ENCODE measurements around the gene TBL1X.

The TBL1X gene

DNA sequence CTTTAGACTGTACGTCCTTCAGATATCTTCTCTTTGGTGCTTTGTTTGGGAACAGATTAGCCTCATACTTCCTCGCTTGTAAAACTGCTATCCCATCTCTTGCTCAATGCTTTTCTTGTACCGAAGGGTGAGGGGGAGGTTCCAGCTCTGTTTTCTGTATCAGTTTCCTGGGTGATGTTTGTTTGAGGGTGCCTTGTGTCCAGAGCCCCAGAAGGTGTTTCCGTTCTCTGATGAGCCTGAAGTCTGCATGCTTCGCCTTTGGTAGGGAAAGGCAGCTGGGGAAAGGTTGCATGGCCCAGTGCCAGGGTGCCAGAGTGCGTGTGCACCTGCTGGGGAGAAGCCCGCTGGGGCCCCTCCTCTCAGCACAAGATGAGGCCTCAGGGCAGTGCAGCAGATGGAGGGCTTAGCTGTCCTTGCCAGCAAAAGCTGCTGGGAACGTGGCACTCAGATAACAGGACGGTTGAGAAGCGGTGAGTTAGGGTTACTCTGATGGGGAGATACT lies 73.7 kb downstream of the TBL1X start:
- DNase-seq = no peak

DNA sequence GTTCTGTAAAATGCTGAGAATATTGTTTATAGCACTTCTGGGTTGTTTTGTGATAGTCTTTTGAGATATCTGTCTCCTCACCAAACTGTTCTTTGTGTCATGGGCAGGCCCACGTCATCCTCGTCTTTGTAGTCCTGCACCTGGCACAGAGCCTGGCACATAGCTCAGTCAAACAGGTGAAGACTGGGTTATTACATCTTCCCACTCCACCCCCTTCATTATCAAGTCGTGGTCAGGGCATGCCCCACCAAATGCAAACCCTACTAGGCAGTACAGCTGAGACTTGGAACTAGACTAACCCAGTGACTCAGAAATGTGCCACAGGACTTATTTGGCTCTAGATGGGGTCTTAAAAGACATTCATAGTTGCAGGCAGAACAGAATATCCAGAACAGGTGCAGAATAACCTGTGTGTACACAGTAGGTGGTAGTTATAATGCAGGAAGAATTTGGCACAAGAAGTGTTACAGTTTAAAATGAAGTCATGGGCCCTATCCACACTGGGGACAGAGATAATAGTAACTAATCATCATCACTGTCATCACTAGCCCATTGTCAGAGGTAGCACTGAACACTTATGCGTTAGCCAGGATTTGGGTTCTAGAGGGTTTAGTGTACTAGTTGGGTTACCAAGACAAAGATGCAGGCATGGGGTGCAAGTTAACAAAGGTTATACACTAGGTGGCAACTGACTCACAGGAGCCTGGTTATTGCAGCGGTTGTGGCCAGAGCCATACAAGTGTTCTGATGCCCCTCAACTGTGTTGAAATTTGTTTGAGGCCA lies 74.9 kb downstream of the TBL1X start:
- no peak for DNase-seq

DNA sequence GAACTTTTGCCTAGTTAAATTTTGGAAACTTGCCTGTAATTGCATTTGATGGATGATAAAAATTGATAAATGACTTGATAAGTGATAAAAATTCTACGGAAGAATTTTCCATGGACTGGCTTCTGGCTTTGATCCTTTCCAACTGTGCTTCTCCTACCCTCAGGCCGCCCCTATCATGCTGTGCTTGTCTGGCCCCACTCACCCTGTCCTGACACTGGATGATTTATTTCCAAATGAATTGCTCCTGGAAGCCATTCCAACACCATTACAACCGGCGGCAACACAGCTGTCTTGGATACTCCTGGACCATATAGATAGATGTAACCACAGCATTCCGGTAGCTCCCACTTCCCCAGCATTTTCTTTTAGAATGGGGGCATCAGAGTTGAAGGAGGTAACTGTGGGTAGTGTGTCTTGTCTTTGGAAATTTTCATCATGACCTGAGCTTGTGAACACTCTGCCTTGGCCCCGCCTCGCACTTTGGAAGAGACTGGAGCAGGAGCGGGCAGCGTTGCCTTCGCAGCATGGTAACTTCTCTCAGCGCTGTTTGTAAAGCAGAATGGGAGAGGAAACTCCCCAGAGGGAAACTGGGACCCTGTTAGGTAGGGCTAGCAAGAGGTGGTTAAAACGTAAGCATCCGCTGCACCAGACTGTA lies 77.4 kb downstream of the TBL1X start:
- no peak for DNase-seq

DNA sequence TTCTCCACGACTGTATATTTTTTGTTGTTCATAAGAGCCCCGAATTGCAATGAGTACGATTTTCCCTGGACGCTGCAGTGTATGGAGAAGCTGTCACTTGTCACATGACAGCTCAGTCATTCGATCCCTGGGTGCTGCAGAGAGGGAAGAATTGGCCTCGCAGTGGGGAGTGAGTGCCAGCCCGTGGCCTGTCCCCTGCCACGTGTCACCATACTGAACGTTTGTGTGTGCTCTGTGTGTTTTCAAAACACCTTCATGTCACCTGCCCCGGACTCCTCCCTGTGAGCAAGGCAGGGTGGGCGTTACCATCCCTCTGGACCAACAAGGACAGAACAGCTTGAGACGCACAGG lies 77.9 kb downstream of the TBL1X start:
- DNase-seq = no peak

DNA sequence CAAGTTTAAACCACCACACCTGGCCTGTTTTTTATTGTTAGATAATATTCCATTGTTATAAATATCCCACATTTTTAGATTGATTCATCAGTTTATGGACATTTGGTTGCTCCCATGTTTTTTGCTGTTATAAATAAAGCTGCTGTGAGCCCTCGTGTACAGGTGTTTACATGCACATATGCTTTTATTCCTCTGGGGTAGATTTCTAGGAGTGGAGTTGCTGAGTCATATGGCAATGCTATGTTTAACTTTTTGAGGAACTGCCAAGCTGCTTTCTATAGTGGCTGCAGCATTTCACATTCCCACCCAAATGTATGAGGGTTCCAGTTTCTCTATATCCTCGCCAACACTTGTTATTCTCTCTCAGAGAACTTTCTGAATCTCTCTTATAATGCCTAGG lies 90.5 kb downstream of the TBL1X start:
- DNase-seq = no peak

DNA sequence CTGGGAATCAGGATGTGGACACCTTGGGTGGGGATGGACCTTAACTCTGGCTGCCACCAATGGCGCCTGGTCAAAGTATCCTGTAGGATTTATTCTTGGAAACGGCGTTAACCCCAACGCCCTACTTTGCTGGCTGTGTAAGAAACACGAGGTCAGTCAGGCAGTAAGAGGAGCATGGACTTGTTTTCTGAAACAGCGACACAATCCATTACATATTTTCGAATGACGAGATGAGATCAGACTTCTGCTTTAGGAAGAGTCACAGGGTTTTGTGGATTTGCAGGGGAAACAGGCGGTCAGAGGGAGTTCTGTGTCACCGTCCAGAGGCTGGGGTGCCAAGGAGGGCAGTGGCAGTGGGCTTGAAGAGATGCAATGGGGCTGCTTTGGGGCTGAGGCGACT lies 92.2 kb downstream of the TBL1X start:
- no peak for DNase-seq

DNA sequence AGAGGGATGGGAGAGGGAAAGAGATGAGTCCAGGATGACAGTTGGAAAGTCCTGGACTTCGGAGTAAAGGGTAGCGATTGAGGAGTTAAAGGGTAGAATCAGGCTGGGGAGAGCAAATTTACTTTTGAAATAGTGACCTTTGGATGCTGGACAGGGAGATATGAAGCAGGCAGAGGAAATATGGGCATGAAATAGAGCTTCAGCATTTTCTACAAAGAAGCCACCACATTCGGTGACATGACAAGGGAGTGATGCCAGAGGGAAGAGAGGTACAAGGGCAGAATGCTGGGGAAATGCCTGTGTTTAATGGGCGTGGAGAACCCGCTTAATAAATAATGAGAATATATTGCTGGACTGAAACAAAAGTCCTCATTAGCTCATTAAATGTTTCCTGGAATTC lies 92.7 kb downstream of the TBL1X start:
- no peak for DNase-seq

DNA sequence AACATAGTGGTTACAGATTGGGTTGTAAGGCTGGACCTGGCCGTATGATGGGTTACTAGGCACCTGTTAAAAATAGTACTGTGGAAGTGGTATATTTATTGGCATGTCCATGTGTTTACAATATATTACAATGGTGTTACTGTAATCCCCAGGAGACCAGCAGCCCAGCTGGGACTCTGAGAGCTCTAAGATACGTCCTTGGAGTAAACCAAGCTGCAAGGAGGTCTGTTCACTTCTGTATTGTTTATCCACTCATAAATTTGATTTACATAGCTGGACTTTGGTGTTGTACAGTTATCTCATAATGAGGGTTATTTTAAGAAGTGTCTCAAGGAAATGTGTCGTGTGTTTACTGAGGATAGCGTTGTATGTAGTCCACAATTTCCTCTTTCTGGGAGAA lies 93.8 kb downstream of the TBL1X start:
- DNase-seq = no peak

DNA sequence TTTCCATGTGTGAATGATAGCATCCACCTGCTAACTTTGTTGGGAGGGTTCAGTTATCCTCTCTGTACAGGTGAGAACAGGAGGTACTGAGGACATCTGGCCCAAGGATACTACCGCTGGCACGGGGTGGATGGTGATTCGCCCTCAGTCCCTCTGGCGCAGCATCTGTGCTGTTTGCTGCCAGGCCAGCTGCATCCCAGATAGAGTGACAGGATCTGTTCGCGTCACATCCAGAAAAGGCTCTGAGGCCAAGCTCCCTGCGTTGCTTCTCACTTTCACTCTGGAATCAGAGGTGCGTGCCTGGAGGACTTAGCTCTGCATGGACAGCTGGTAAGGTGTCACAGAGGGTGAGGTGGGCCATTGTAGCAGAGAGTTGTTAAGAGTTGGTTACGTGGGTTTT lies 95.4 kb downstream of the TBL1X start:
- no peak for DNase-seq

DNA sequence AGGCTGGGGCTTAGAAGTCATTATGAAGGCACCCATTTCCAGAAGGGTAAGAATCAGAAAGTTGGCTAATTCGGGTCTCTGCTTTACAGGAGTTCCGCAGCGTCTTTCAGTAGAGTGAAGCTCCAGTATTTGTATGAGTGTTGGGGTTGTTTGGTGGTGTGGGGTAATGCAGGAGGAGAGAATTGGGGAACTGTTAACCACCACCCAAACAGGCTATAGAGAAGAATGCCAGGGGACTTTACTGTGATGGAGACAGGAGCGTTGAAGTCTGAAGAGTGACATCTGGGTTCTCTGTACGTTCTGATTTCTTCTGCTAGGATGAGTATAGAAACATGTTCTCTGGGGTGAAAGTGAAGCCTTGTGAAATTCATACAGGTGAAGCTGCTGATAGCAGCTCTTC lies 96.3 kb downstream of the TBL1X start:
- no peak for DNase-seq

DNA sequence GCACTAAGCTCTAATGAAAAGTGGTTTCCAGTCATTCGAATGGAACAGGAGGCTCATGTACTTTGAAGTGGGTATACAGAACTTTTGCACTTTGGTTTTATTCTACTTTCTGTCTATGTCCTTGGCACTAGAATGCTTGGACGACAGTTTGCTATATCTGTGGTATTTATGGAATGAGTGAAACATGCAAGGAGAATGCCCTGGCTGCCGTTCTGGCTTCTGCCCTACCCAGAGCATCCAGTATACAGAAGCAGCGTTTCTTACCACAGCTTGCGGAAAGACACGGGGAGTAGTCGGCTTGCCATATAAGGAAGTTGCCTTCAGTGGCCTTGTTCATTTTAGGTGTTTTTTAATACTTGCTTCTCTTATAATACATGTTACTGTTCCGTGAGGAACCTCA lies 98.0 kb downstream of the TBL1X start:
- no peak for DNase-seq

DNA sequence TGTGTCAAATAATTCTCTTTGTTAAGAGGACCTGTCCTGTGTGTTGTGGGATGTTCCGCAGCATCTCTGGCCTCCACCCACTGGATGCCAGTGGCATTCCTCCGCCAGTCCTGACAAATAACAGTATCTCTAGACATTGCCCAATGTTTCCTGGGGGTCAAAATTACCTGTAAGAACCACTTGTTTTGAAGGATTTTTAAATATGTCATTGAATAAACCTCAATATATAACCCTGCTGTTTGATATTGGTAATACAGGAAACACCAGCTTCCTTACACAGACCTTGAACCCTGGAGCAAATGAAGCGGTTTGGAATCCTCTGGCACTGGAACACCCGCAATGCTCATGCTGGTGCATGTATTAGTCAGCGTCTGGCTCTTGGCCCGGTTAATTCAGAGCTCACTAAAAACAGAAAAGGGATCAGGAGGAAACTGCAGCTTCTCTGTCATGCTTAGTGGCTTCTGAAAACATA lies 101.3 kb downstream of the TBL1X start:
- DNase-seq = no peak

DNA sequence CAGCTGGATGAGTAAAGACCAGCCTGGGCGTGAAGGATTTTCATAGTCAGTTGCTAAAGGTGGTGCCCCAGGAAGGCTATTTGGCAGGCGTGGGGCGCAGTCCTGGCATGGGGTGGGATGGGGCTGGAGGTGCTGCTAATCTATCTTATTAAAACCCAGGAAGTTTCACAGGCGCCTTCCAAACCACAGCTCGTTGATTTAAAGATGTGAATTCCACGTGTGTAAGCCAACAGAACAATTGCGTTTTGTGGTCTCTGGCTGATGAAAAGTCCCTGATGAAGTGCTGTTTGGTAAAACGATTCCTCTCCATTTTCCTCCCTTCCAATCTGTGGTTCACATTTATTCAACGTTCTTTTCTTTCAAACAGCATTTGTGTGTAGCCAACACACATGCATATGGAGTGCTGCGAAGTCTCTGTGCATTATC lies 105.0 kb downstream of the TBL1X start:
- DNase-seq = no peak

DNA sequence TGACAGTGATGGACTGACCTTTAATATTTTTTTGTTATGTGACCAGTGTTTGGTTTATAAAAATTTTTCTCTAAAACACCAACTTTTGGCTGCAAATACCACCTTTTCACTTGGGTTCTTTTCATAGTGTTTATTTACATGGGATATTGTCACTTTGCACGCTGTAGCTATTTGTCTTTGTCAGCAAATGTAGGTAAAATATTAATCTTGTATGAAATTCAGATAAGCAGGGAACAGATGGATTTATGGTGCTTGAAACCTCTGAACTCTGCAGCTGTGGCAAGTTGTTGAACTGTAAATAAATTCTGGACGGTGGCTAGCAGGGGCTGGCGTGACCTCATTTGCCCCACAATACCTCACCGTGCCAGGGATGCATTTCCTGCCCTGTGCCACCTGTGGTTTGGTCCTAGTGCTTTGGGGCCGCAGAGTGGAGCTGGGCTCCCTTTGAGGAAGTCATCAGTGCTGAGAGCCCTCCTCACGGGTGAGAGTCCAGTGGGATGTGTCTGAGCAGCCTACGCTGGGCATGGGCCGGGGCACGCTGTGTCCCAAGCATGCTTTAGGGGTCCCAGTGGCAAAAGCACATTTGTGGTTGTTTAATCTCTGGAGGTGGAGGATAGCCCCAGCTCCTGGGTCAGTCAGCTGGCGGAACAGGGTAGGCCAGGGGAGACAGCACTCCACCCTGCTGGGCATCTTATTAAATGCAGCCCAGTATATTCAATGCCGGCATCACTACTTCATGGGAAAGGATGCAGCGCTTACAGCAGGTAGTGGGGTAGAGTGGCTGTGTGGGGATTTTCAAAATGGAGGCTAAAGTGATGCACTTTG lies 108.6 kb downstream of the TBL1X start:
- DNase-seq = no peak

DNA sequence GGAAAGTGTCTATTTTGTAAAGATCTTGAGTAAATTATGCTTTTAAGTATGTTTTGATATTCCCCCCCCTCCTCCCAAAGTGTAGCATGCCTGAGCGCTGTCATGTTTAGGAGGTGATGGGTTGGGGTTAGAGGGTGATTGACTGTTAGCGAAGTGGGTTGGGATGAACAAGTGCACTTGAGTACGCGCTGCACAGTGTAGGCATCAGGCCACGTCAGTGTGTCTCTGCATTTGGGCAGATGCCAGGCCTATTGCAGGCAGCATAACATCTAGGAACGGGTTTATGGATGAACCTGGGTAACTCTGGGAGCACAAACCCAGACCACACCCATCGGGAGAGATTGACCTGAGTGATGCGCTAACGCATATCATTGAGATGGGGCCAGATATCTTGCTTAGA lies 111.2 kb downstream of the TBL1X start:
- no peak for DNase-seq

DNA sequence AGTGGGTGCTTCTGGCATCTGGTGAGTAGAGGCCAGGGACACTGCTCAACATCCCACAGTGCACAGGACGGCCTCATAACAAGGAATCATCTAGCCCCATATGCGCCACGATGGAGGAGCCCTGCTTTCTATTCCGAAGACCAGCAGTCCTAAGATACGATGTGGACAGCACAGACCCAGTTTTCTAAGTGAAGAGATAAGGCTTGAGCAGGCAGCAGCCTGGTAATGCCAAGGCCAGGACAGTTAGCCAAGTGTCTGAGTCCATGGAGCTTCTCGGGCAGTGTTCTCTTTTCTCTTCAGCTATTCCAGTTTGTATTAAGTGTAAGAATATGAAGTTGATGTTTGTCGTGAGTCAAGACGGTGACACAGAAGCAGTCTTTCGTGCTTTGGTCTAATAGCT lies 112.7 kb downstream of the TBL1X start:
- DNase-seq = no peak

DNA sequence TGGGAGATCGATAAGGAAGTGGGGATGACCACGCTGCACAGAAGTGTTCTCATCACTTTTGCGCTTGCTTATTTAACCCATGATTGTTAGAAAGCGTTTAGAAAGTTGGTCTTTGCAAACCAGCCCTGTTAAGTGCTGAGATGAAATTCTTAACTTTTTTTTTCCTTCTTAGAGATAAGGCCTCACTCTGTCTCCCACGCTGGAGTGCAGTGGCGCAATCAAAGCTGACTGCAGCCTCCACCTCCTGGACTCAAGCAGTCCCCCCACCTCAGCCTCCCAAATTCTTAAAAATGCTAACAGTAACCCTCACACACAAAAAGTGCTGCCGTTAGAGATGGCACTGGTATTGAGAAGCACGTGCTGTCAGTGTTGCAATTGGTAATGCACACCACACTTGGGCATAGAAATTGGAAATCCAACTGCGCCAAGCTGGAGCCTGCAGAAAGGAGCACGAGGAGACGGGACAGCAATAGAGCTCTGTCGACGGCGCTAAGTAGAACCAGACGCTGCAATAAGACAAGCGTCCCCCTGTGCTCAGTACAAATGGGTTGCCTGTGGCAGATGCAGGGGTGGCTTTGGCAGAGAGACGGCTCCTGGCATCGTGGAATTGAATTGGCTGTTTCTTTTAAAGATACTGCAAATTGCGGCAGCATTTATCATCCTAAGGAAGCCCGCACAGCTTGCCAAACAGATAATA lies 113.4 kb downstream of the TBL1X start:
- no peak for DNase-seq

DNA sequence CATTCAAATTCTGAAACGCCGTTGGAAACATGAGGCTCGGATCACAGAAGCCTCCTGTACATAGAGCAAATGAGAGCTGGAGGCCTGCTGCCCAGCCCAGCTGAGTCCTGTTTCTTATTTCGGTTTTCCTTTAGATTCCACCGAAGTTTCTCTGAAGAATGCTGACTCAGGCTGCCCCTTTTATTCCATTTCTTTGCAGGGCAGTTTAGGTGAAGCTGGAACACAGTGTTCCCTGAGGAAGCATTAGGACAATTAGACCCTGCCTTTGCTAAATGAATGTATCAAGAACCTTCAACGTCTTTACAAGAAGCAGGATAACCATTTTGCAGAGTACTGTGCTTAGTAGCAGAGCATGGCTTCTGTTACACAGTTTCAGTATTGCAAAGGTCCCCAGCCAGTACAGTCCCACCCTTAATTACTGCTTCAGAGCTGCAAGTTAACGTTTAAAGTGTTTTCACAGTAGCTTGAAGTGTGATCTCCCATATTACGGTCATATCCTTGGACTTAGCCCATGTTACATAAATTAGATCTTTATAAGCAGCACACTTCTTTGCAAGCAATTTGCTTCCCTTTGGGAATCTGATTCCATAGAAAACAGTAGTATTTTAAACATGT lies 117.0 kb downstream of the TBL1X start:
- DNase-seq = no peak

DNA sequence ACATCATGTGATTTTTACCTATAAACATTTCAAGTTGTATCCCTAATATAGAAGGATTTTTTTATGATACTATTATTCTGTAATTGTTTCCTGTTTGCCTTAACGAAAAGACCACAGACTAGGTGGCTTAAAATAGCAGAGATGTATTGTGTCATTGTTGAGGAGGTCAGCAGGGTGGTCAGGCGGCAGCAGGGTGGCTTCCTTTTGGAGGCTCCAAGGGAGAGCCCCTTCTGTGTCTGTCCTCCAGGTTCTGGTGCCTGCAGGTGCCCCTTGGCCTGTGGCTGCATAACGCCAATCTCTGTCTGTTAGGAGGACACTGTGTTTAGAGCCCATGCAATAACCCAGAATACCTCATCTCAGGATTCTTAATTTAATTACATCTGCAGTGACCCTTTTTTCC lies 118.1 kb downstream of the TBL1X start:
- no peak for DNase-seq

DNA sequence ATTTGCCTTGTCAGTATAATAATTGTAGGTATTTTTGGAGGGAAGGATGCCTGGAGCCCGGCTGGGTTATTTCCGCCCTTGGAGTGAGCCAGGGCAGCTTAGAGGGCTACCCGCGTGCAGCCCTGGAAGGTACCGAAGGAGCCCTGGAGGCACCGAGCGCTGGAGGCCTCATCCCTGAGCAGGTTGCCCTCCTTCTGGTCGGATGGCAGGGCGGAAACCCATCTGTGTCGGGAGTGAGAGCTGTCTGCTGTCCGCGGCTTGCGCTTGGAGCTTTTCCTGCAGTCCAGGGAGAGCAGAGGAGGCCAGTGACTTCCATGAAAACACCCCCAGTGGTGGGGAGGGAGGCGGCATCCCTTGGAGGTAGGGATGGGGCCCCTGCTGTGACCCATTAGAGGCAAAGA lies 122.1 kb downstream of the TBL1X start:
- DNase-seq = no peak

DNA sequence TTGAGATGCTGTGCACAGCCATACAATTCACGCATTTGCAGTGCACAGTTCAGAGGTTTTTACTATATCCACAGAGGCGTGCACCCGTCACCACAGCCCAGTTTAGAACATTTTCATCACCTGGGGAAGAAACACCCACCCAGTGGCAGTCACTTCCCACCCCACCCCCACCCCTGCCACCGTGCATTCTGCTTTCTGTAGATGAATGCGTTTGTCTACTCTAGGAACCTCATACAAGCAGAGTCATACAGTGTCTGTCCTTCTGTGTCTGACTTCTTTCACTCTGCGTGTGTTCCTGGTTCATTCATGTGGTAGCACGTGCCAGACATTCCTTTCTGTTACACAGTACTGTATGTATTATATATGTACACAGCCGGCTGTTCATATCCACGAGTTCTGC lies 122.8 kb downstream of the TBL1X start:
- no peak for DNase-seq

DNA sequence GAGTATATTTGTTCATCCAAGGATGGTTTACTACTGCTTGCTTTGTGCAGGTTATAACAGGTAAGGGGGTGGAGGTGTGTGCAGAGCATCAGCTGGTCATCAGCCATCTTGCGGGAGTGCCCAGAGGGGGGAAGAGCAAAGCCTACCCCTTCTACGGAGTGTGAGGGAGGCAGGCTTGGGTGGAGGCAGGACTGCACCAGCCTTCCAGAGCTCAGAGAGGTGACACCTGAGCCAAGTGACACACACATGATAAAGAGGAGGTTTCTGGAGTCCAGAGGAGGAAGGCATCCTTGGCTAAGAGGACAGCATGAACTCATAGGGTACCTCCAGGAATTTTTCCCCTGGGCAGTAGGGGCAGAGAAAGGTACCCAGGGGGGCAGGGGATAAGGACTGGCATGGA lies 126.6 kb downstream of the TBL1X start:
- DNase-seq = no peak

DNA sequence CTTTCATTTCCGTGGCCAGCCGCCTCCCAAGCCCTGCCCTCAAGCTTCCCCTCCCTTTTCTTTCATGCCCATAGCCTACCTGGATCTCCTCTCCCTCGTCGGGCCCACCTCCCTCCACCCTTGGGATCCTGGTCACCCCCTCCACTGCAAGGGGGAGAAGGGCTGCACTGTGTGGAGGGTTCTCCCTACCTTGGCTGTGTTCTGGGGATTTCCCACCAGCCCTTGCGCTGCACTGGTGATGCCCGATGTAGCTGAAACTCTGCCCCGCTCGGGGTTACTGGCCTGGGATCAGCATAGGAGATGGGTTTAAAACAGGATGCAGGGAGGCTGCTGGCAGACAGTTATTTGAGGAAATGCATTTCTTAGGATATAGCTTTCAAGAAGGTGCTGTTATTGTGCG lies 128.9 kb downstream of the TBL1X start:
- no peak for DNase-seq
